CD4-positive, alpha-beta T cell (primary cell): Measurements from ENCODE around the gene CDK16. TPM values are rescaled to one million over a fixed set of nuclear protein-coding genes. Genes with fewer than 3 reads are reported as not detected.

Source experiments
- ATAC-seq: fragments of 200-7000 bp; cut with Tn5 transposase; one replicate; pipeline ENCODE4 v1.10.0; 2022; ENCODE audit warnings: mild to moderate bottlenecking; ENCODE audit not compliant: poor library complexity
- CTCF ChIA-PET: fragments of 350-600 bp; sonication (Branson Sonifier 250); formaldehyde crosslinking; loops from one replicate; lab custom pipeline; 2021; ENCODE audit warnings: antibody characterized with exemption, inconsistent platforms; lab: Charles Lee
- POLR2A ChIA-PET: fragments of 350-600 bp; sonication (Branson Sonifier 250); formaldehyde crosslinking; loops from one replicate; lab custom pipeline; 2021; ENCODE audit warnings: antibody characterized with exemption, inconsistent platforms; lab: Charles Lee
- DNase-seq, 14 experiments: peaks; one replicate each; pipeline ENCODE4 v3.0.0-alpha.2; 2013 to 2020; ENCODE audit warnings: mixed read lengths in 2 of 14
- H3K27ac ChIP-seq, 2 donors: one replicate each; pipeline versions ENCODE4 v1.5.1 to v1.7.0; 2013; ENCODE audit warnings: low read length in 2 of 2, low read depth in 1 of 2, mild to moderate bottlenecking in 1 of 2
- H3K27me3 ChIP-seq, 2 experiments: 1 replicate in 1 of 2; 2 replicates in 1 of 2; pipeline versions ENCODE4 v1.6.1 to v1.7.0; 2013; ENCODE audit warnings: low read length in 2 of 2, control low read depth in 1 of 2, mild to moderate bottlenecking in 1 of 2, moderate library complexity in 1 of 2; ENCODE audit not compliant: insufficient read depth in 2 of 2, control insufficient read depth in 1 of 2
- H3K36me3 ChIP-seq: one replicate; pipeline ENCODE4 v1.6.1; 2013; ENCODE audit warnings: low read length, control low read depth; ENCODE audit not compliant: insufficient read depth
- H3K4me1 ChIP-seq: one replicate; pipeline ENCODE4 v1.6.1; 2013; ENCODE audit warnings: low read length, control low read depth; ENCODE audit not compliant: insufficient read depth
- H3K4me3 ChIP-seq: one replicate; pipeline ENCODE4 v1.5.1; 2013; ENCODE audit warnings: mild to moderate bottlenecking, low read length, moderate library complexity
- H3K9me3 ChIP-seq, 2 experiments: 1 replicate in 1 of 2; 2 replicates in 1 of 2; pipeline versions ENCODE4 v1.6.1 to v1.7.0; 2013; ENCODE audit warnings: low read length in 2 of 2, mild to moderate bottlenecking in 2 of 2, control low read depth in 1 of 2, moderate library complexity in 1 of 2; ENCODE audit not compliant: control insufficient read depth in 1 of 2, insufficient read depth in 1 of 2
- H3K27ac Mint-ChIP-seq: one replicate; pipeline ENCODE4 v1.8.0; 2020; ENCODE audit warnings: mixed read lengths
- H3K27me3 Mint-ChIP-seq: one replicate; pipeline ENCODE4 v1.8.0; 2021; ENCODE audit warnings: mixed read lengths
- H3K36me3 Mint-ChIP-seq: one replicate; pipeline ENCODE4 v1.8.0; 2021; ENCODE audit warnings: low read depth, mixed read lengths
- H3K4me1 Mint-ChIP-seq: one replicate; pipeline ENCODE4 v1.8.0; 2021; ENCODE audit warnings: low read depth, mixed read lengths
- H3K4me3 Mint-ChIP-seq: one replicate; pipeline ENCODE4 v1.8.0; 2020; ENCODE audit warnings: mild to moderate bottlenecking, mixed read lengths
- H3K9me3 Mint-ChIP-seq: one replicate; pipeline ENCODE4 v1.8.0; 2020; ENCODE audit warnings: mixed read lengths
- CTCF ChIP-seq: fragments of 200-600 bp; IDR thresholded peaks from one replicate; pipeline ENCODE4 v1.8.0; 2022; ENCODE audit warnings: antibody characterized with exemption, mild to moderate bottlenecking
- intact Hi-C, 2 experiments: fragments of 100-400 bp; cut with DNase I in 1 of 2; cut with micrococcal nuclease in 1 of 2; formaldehyde crosslinking; loops; one replicate each; pipeline versions ENCODE4 v1.15.1 to v1.9.0; 2023 to 2025; cut with DNase I, micrococcal nuclease
- total RNA-seq, 174 experiments: library from RNA in 2 of 174; stranded (reverse) in 2 of 174; gene quantifications; one replicate each; pipeline ENCODE4 v1.2.3 and lab custom pipeline; 2021 to 2026

The CDK16 gene
- total RNA-seq, 2 experiments from 2014 or later, result 182 to 190 TPM

GRCh38 chrX:47184486-47184885, 34.0 kb upstream of the CDK16 start:
- Mint-ChIP-seq H3K27me3 (no peaks in the 10 kb centered on the region), H3K27ac (no peak overlapping the region), H3K36me3 (peaks cover 43% of the 10 kb centered on the region), H3K9me3 (no peaks in the 10 kb centered on the region), H3K4me3 (no peak overlapping the region), H3K4me1 (no peaks in the 10 kb centered on the region)
- no peak overlapping the region for H3K4me3 ChIP-seq
- ATAC-seq, result no peak
- H3K27ac ChIP-seq, result no peak overlapping the region
- no peak for DNase-seq
- ChIA-PET CTCF (no interaction called here), POLR2A (no interaction called here)
- no peak for TF ChIP-seq CTCF
- intact Hi-C loops, result no loop called here
- H3K27me3 ChIP-seq, result no peaks in the 10 kb centered on the region
- no peaks in the 10 kb centered on the region for H3K4me1 ChIP-seq
- no peaks in the 10 kb centered on the region for H3K9me3 ChIP-seq
- H3K36me3 ChIP-seq, result peaks cover 48% of the 10 kb centered on the region

GRCh38 chrX:47185241-47185640, 33.2 kb upstream of the CDK16 start:
- peaks cover 40% of the 10 kb centered on the region for H3K36me3 Mint-ChIP-seq
- CTCF ChIA-PET, result no interaction called here

DNA sequence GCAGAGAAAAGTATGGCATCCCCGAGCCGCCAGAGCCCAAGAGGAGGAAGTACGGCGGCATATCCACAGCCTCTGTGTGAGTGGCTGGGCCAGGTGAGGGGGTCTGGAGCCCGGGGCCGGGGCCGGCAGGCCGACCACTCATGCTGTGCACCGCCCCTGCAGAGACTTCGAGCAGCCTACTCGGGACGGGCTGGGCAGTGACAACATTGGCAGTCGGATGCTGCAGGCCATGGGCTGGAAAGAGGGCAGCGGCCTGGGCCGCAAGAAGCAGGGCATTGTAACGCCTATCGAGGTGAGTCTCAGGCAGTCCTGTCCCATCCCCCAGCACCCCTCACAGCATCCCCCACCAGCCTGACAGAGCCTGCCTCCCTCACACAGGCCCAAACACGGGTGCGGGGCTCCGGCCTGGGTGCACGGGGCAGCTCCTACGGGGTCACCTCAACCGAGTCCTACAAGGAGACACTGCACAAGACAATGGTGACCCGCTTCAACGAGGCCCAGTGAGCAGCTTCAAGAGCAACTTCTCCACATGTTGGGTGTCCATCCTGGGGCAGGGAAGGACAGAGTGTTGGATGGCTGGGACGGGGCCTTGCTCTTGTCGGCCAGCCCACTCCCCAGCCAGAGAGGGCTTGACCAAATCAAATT, 32.3 kb upstream of the CDK16 start:
- Mint-ChIP-seq H3K4me3 (no peak overlapping the region), H3K27me3 (no peaks in the 10 kb centered on the region), H3K27ac (no peak overlapping the region), H3K4me1 (peaks cover 10% of the 10 kb centered on the region), H3K36me3 (peaks cover 33% of the 10 kb centered on the region), H3K9me3 (no peaks in the 10 kb centered on the region)
- H3K27ac ChIP-seq, result no peak overlapping the region
- H3K36me3 ChIP-seq, result peaks cover 34% of the 10 kb centered on the region
- H3K4me1 ChIP-seq, result peaks cover 8% of the 10 kb centered on the region
- ChIA-PET POLR2A (no interaction called here), CTCF (no interaction called here)
- no peak for TF ChIP-seq CTCF
- H3K4me3 ChIP-seq, result no peak overlapping the region
- no peak for DNase-seq
- no peaks in the 10 kb centered on the region for H3K27me3 ChIP-seq
- H3K9me3 ChIP-seq, result no peaks in the 10 kb centered on the region
- ATAC-seq, result no peak
- intact Hi-C loops, result no loop called here

More at GRCh38 chrX:47185241-47185640, 33.2 kb upstream of the CDK16 start:
- ATAC-seq (no peak), DNase-seq (no peak)
- Histone ChIP-seq H3K36me3 (peaks cover 43% of the 10 kb centered on the region), H3K27me3 (no peaks in the 10 kb centered on the region), H3K4me3 (no peak overlapping the region), H3K9me3 (no peaks in the 10 kb centered on the region), H3K27ac (no peak overlapping the region), H3K4me1 (no peaks in the 10 kb centered on the region)
- no peaks in the 10 kb centered on the region for H3K9me3 Mint-ChIP-seq
- intact Hi-C loops, result no loop called here
- no peak for TF ChIP-seq CTCF
- peaks cover under 1% of the 10 kb centered on the region for H3K4me1 Mint-ChIP-seq
- H3K27me3 Mint-ChIP-seq, result no peaks in the 10 kb centered on the region
- POLR2A ChIA-PET, result no interaction called here
- H3K4me3 Mint-ChIP-seq, result no peak overlapping the region
- no peak overlapping the region for H3K27ac Mint-ChIP-seq
